HepG2 (cell line): ENCODE data around the gene CSNK1D. TPM values are rescaled to one million over a fixed set of nuclear protein-coding genes. Genes with fewer than 3 reads are reported as not detected.

Experiments
- ATF1 ChIP-seq: IDR thresholded peaks from 2 replicates; pipeline ENCODE4 v1.6.1; 2016; ENCODE audit warnings: mild to moderate bottlenecking, control low read depth
- BCL6 ChIP-seq: IDR thresholded peaks from 2 replicates; pipeline ENCODE4 v1.6.1; 2016; ENCODE audit warnings: missing genetic modification reagents, missing compliant biosample characterization
- CSRNP1 ChIP-seq: sonication (generic); formaldehyde crosslinking; IDR thresholded peaks from 2 replicates; pipeline ENCODE4 v1.8.1; 2023; ENCODE audit warnings: mild to moderate bottlenecking, missing genetic modification reagents
- ETV5 ChIP-seq: IDR thresholded peaks from 2 replicates; pipeline ENCODE4 v1.6.1; 2018; ENCODE audit warnings: missing biosample characterization, missing genetic modification reagents, inconsistent platforms, borderline replicate concordance
- FOSL1 ChIP-seq: sonication (generic); formaldehyde crosslinking; IDR thresholded peaks from 2 replicates; pipeline ENCODE4 v1.9.0; 2021; ENCODE audit warnings: missing genetic modification reagents, borderline replicate concordance
- FOXM1 ChIP-seq: sonication (generic); formaldehyde crosslinking; IDR thresholded peaks from 2 replicates; pipeline ENCODE4 v1.5.0; 2020; ENCODE audit warnings: missing genetic modification reagents
- FOXO4 ChIP-seq: sonication (generic); formaldehyde crosslinking; conservative IDR thresholded peaks from 2 replicates; pipeline ENCODE4 v1.8.1; 2023; ENCODE audit warnings: missing genetic modification reagents
- IRF1 ChIP-seq: sonication (generic); formaldehyde crosslinking; IDR thresholded peaks from 2 replicates; pipeline ENCODE4 v1.4.0; 2020; ENCODE audit warnings: low read depth, mild to moderate bottlenecking, missing genetic modification reagents
- IRX3 ChIP-seq: sonication (generic); formaldehyde crosslinking; IDR thresholded peaks from 2 replicates; pipeline ENCODE4 v1.8.1; 2023; ENCODE audit warnings: mild to moderate bottlenecking, low read depth, missing genetic modification reagents, borderline replicate concordance
- JARID2 ChIP-seq: sonication (generic); formaldehyde crosslinking; IDR thresholded peaks from 2 replicates; pipeline ENCODE4 v1.8.1; 2023; ENCODE audit warnings: missing genetic modification reagents, inconsistent platforms; ENCODE audit not compliant: insufficient replicate concordance
- KDM6A ChIP-seq: IDR thresholded peaks from 2 replicates; pipeline ENCODE4 v1.6.1; 2016; ENCODE audit warnings: low read depth
- NKX3-1 ChIP-seq: sonication (generic); formaldehyde crosslinking; IDR thresholded peaks from 2 replicates; pipeline ENCODE4 v1.5.0; 2020; ENCODE audit warnings: missing genetic modification reagents
- RARA ChIP-seq: IDR thresholded peaks from 2 replicates; pipeline ENCODE4 v1.6.1; 2016; ENCODE audit warnings: missing genetic modification reagents, missing compliant biosample characterization
- TFAP4 ChIP-seq: sonication (generic); IDR thresholded peaks from 2 replicates; pipeline ENCODE4 v1.6.1; 2016; ENCODE audit warnings: low read depth, borderline replicate concordance
- TRIM24 ChIP-seq: sonication (generic); formaldehyde crosslinking; IDR thresholded peaks from 2 replicates; pipeline ENCODE4 v1.8.0; 2022; ENCODE audit warnings: mild to moderate bottlenecking, missing genetic modification reagents
- WIZ ChIP-seq: sonication (generic); formaldehyde crosslinking; IDR thresholded peaks from 2 replicates; pipeline ENCODE4 v1.5.1; 2020; ENCODE audit warnings: mild to moderate bottlenecking, missing genetic modification reagents
- ZC3H4 ChIP-seq: sonication (generic); formaldehyde crosslinking; IDR thresholded peaks from 2 replicates; pipeline ENCODE4 v1.4.0; 2020; ENCODE audit warnings: missing genetic modification reagents, borderline replicate concordance
- ZFP36 ChIP-seq: fragments of 150-350 bp; IDR thresholded peaks from 2 replicates; pipeline ENCODE4 v1.6.1; 2018; ENCODE audit warnings: borderline replicate concordance, low read length, low read depth; ENCODE audit not compliant: partially characterized antibody
- ZNF362 ChIP-seq: sonication (generic); formaldehyde crosslinking; IDR thresholded peaks from 2 replicates; pipeline ENCODE4 v1.4.0; 2020; ENCODE audit warnings: missing genetic modification reagents, mild to moderate bottlenecking, borderline replicate concordance
- ZNF512B ChIP-seq: sonication (generic); formaldehyde crosslinking; IDR thresholded peaks from 2 replicates; pipeline ENCODE4 v1.5.1; 2020; ENCODE audit warnings: missing genetic modification reagents, mild to moderate bottlenecking, borderline replicate concordance
- polyA plus RNA-seq, 8 experiments: library from polyadenylated mRNA; depleted of rRNA in 3 of 8; stranded (reverse) in 7 of 8; unstranded in 1 of 8; fragments of >200 nt; fragmentation: Illumina TruSeq in 4 of 8; extraction: Trizol in 4 of 8; gene quantifications; 2 replicates each; pipeline versions ENCODE4 v1.2.1 to v1.2.3, GENCODE V29; 2011 to 2016; ENCODE audit warnings: low read depth in 4 of 8, missing spikeins in 1 of 8, mixed read lengths in 1 of 8; ENCODE audit not compliant: insufficient read depth in 1 of 8
- total RNA-seq, 5 experiments: library from RNA; depleted of rRNA; stranded (reverse); fragments of >200 nt; fragmentation: Illumina TruSeq; extraction: Trizol; gene quantifications; 2 replicates each; pipeline ENCODE4 v1.2.3, GENCODE V29; 2016; ENCODE audit warnings: low read depth in 1 of 5

CSNK1D gene
- total and polyA plus RNA-seq, 2 of the 13 experiments (the other 11 are each of a cell fraction or from before 2014, with no cell fraction given): 31.5 to 128 TPM

- TF ChIP-seq TFAP4: peak; percentile 26; the same call in 1 of the 2 replicates
- TF ChIP-seq NKX3-1 (CRISPR knock-in tag): peak; percentile 61; the same call in 1 of the 2 replicates
- TF ChIP-seq ZC3H4 (CRISPR knock-in tag): no peak
- TF ChIP-seq ETV5 (CRISPR knock-in tag): peak; percentile 73
- no peak for TF ChIP-seq FOSL1 (CRISPR knock-in tag)
- 0 out of 2 replicates have a peak, but pooled peaks have one; percentile 21 for TF ChIP-seq KDM6A (CRISPR knock-in tag)
- TF ChIP-seq FOXM1 (CRISPR knock-in tag): no peak
- TF ChIP-seq BCL6: 0 out of 2 replicates have a peak, but pooled peaks have one; percentile 18
- no peak for TF ChIP-seq ZFP36
- peak; percentile 63 for TF ChIP-seq JARID2 (CRISPR knock-in tag)
- no peak for TF ChIP-seq IRF1 (CRISPR knock-in tag)
- no peak for TF ChIP-seq ZNF512B
- no peak for TF ChIP-seq WIZ (CRISPR knock-in tag)
- TF ChIP-seq ZNF362: no peak
- peak; percentile 80; the same call in 1 of the 2 replicates for TF ChIP-seq CSRNP1 (CRISPR knock-in tag)
- TF ChIP-seq TRIM24 (CRISPR knock-in tag): no peak
- no peak for TF ChIP-seq FOXO4 (CRISPR knock-in tag)
- TF ChIP-seq RARA (CRISPR knock-in tag): peak; percentile 62
- no peak; the same call in 1 of the 2 replicates for TF ChIP-seq IRX3 (CRISPR knock-in tag)
- TF ChIP-seq ATF1 (CRISPR knock-in tag): peak; percentile 80
Measured at GRCh38 chr17:82273327-82274133, at the start of gene CSNK1D (continued).
